ENCODE measurements around the gene ZRANB1.

GRCh38 chr10:125020386-125020785 is 78.5 kb downstream of the ZRANB1 start:
- TF ChIP-seq ELF4 (IDR thresholded peaks at IDR 0.05) (no peak), CTBP1 (IDR thresholded peaks at IDR 0.05; ENCODE audit: borderline replicate concordance) (no peak), FOXK2 (IDR thresholded peaks at IDR 0.05) (no peak), FOXA1 (IDR thresholded peaks at IDR 0.05) (no peak), ZNF384 (IDR thresholded peaks at IDR 0.05) (no peak)
